Measurements from ENCODE around the gene FAM174C.

The FAM174C gene

DNA sequence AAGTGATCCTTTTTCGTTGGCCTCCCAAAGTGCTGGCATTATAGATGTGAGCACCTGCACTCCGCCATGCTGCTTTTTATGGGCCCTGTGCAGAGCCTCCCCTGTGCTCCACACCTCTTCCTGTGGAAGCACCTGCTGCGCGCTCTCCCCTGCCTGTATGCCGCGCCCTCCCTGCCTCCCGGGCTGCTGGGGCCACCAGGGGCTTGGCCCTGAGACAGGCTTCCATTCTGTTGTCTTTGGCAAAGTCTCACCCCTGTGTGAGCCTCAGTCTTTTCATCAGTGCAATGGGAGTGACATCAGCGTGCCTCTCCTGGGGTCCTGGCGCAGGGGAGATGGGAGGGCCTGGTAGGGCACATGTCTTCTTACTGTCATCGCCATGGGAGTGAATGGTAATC is 1.3 kb downstream of the FAM174C start:
- peak overlapping the region; percentile 88 to 92 (median 91) for H3K4me3 Mint-ChIP-seq
- H3K36me3 Mint-ChIP-seq (ENCODE audit: low read depth) = peaks cover 26% of the 10 kb centered on the region
- H3K4me1 Mint-ChIP-seq = peaks cover 33% of the 10 kb centered on the region
- peaks cover 4% of the 10 kb centered on the region for H3K27me3 Mint-ChIP-seq (ENCODE audit: low read depth)
- H3K27ac Mint-ChIP-seq = peak overlapping the region in 2 of 3 experiments; percentile 16 to 44
- TF ChIP-seq, protein P1, sequence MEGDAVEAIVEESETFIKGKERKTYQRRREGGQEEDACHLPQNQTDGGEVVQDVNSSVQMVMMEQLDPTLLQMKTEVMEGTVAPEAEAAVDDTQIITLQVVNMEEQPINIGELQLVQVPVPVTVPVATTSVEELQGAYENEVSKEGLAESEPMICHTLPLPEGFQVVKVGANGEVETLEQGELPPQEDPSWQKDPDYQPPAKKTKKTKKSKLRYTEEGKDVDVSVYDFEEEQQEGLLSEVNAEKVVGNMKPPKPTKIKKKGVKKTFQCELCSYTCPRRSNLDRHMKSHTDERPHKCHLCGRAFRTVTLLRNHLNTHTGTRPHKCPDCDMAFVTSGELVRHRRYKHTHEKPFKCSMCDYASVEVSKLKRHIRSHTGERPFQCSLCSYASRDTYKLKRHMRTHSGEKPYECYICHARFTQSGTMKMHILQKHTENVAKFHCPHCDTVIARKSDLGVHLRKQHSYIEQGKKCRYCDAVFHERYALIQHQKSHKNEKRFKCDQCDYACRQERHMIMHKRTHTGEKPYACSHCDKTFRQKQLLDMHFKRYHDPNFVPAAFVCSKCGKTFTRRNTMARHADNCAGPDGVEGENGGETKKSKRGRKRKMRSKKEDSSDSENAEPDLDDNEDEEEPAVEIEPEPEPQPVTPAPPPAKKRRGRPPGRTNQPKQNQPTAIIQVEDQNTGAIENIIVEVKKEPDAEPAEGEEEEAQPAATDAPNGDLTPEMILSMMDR (IDR thresholded peaks at IDR 0.05; ENCODE audit: unreplicated experiment in 3 of 3) = no peak
- H3K9me3 Mint-ChIP-seq = no peaks in the 10 kb centered on the region

DNA sequence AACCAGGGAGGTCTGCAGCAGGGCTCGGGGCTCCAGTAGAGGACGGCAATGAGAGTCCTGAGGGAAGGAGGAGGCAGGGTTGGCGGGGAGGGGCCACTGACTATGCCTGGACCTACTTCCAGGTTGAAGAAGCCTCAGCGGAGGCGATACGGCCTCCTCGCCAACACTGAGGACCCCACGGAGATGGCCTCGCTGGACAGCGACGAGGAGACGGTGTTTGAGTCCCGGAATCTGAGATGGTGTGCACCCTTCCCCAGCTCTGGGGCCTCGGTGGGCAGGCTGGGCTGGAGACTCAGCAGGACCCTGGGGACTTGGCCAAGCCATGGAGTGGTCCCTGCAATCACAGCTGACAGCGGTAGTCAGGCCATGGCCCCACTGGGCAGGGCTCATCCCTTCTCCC is 1.7 kb downstream of the FAM174C start:
- Mint-ChIP-seq H3K36me3 (ENCODE audit: low read depth) (peaks cover 22% of the 10 kb centered on the region), H3K27ac (peak overlapping the region in 2 of 3 experiments; percentile 16 to 44), H3K4me3 (peak overlapping the region; percentile 88 to 92 (median 91)), H3K4me1 (peaks cover 29% of the 10 kb centered on the region), H3K9me3 (no peaks in the 10 kb centered on the region), H3K27me3 (ENCODE audit: low read depth) (peaks cover 4% of the 10 kb centered on the region)
- TF ChIP-seq, protein P1 (IDR thresholded peaks at IDR 0.05; ENCODE audit: unreplicated experiment in 3 of 3) = no peak

DNA sequence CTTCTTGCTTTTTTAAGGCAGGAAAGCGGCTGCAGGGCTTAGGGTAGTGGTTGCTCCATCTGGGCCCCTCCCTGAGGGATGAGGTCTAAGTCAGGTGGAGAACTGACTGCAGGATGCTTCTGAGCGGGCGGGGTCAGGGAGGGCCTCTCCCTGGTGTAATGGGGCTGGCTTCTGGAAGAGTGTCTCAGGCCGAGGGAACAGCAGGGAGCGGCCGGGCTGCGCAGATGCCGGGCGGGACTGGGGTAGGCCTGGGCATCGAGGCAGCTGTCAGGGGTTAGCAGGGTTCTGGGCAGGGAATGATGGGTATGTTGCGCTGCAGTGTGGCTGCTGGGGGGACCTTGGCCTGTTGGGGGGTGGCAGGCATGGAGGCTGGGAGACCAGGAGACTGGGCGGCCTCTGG is 2.7 kb downstream of the FAM174C start:
- TF ChIP-seq, protein P1 (IDR thresholded peaks at IDR 0.05; ENCODE audit: unreplicated experiment in 3 of 3) = no peak
- peaks cover 4% of the 10 kb centered on the region for H3K27me3 Mint-ChIP-seq (ENCODE audit: low read depth)

DNA sequence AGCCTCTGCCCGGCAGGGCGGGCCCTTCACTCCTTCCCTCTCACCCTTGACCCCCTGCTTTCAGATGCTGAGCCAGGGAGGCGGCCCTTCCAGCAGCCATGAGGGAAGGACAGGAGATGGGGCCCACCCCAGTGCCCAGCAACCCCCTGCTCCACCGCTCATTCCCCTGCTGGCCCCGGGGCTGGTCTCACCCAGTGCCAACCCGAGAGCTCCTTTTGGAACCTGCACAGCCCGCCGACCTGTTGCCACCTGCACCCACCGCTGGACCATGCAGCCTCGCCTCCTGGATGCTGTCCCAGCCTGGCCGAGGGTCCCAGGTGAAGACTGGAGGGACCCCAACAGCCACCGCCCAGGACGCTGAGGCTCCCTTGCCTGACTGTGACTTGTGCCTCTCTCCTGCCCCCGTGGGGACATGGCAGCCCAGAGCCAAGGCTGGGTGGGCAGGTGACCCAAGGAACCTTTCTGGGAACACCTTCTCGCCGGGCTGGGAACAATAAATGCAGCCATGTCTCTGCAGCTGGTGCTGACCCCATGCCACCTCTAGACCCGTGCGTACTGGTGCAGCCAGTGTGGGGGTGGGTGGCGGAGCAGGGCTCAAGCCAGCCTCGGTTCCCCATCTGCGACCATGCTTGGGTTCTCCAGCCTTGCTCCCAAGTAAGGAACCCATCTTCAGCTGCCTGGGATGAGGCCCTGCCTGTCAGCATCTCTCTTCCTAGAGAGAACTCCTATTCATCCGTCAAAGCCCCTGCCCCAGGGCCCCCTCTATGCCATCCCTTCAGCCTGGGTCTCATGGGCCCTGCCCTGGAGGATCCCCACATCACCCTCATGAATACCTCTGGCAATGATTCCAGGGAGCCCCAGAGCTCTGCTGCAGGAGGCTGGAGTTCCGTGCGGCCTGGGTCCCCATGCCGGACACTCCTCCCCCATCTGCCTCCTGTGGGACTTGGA is 3.7 kb downstream of the FAM174C start:
- TF ChIP-seq, protein P1 (IDR thresholded peaks at IDR 0.05; ENCODE audit: unreplicated experiment in 3 of 3) = no peak
- H3K4me3 Mint-ChIP-seq = no peak overlapping the region
- H3K36me3 Mint-ChIP-seq (ENCODE audit: low read depth) = peaks cover 5% of the 10 kb centered on the region
- H3K4me1 Mint-ChIP-seq = peaks cover 10% of the 10 kb centered on the region
- peak overlapping the region in 1 of 3 experiments; percentile 68 for H3K27ac Mint-ChIP-seq
- no peaks in the 10 kb centered on the region for H3K9me3 Mint-ChIP-seq
- H3K27me3 Mint-ChIP-seq (ENCODE audit: low read depth) = peaks cover 4% of the 10 kb centered on the region

More for the DNA sequence above, 2.7 kb downstream of the FAM174C start:
- Mint-ChIP-seq H3K27ac (no peak overlapping the region), H3K9me3 (no peaks in the 10 kb centered on the region), H3K4me1 (peaks cover 19% of the 10 kb centered on the region), H3K4me3 (peak overlapping the region in 2 of 3 experiments; percentile 34 to 43), H3K36me3 (ENCODE audit: low read depth) (peaks cover 12% of the 10 kb centered on the region)

DNA sequence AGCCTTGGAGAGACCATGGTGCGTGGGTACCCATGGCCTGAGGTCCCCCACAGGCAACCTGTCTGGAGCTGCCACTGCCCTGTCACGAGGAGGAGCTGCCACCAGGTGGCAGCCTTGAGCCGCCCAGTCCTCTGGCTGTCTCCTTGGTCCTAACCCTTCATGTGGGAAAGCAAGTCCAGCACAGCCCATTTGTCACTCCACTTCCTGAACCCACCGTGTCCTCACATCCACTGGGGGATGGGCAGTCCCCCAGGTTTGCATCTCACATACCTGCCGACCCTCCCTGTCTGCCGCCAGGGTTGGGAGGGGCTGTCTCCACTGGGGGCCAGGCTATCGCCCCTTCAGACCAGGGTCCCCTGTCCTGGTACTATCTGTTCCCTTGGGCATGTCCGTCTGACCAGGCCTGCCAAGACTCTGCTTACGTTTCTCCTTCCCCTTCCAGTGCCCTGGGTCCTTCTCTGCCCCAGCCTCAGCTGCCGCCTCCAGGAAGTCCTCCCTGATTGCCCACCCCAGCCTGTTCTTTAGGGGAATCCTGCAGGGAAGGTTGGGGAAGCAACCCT is 4.5 kb downstream of the FAM174C start:
- Mint-ChIP-seq H3K4me3 (peak overlapping the region; percentile 67 to 84 (median 80)), H3K36me3 (ENCODE audit: low read depth) (peaks cover 4% of the 10 kb centered on the region), H3K4me1 (peaks cover 17% of the 10 kb centered on the region)

More for the DNA sequence above, 4.5 kb downstream of the FAM174C start:
- Mint-ChIP-seq H3K27me3 (ENCODE audit: low read depth) (peaks cover 7% of the 10 kb centered on the region), H3K9me3 (no peaks in the 10 kb centered on the region), H3K27ac (peak overlapping the region; percentile 63 to 75 (median 68))
- TF ChIP-seq, protein P1 (IDR thresholded peaks at IDR 0.05; ENCODE audit: unreplicated experiment in 3 of 3) = peak; percentile 90 to 95 (median 93)
